ENCODE data around the gene AFG3L2.

DNA sequence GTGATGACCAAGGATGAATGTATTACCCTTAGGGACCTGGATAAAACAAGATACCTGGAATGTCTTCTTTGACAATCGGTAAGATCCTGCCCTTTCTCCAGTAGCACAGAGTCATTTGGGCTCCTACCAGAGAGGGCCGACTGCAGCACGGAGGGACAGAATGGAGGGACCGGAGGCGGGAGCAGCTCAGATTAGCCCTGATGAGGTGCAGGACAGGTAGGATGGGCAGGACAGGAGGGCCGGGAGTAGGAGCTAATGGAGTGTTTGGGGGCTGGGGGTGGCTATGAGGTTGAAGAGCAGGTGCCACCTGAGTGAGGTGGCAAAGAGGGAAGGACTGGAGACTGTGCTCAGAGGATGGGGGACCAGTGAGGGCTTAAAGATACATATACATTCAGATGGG, 20.8 kb upstream of the AFG3L2 start:
- TF ChIP-seq, protein P1, sequence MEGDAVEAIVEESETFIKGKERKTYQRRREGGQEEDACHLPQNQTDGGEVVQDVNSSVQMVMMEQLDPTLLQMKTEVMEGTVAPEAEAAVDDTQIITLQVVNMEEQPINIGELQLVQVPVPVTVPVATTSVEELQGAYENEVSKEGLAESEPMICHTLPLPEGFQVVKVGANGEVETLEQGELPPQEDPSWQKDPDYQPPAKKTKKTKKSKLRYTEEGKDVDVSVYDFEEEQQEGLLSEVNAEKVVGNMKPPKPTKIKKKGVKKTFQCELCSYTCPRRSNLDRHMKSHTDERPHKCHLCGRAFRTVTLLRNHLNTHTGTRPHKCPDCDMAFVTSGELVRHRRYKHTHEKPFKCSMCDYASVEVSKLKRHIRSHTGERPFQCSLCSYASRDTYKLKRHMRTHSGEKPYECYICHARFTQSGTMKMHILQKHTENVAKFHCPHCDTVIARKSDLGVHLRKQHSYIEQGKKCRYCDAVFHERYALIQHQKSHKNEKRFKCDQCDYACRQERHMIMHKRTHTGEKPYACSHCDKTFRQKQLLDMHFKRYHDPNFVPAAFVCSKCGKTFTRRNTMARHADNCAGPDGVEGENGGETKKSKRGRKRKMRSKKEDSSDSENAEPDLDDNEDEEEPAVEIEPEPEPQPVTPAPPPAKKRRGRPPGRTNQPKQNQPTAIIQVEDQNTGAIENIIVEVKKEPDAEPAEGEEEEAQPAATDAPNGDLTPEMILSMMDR (IDR thresholded peaks at IDR 0.05; ENCODE audit: low read depth, low read length, missing input control): no peak
- TF ChIP-seq EGR1 (IDR thresholded peaks at IDR 0.05; ENCODE audit: low read depth in 2 of 2) (no peak), SP1 (IDR thresholded peaks at IDR 0.05) (no peak), RAD21 (IDR thresholded peaks at IDR 0.05) (no peak), TAF1 (conservative IDR thresholded peaks at IDR 0.05) (no peak), YY1 (IDR thresholded peaks at IDR 0.05) (no peak), GABPA (IDR thresholded peaks at IDR 0.05 in 1 of 2, conservative IDR thresholded peaks at IDR 0.05 in 1 of 2) (no peak), JUND (IDR thresholded peaks at IDR 0.05) (no peak)
- TF ChIP-seq, protein P2, sequence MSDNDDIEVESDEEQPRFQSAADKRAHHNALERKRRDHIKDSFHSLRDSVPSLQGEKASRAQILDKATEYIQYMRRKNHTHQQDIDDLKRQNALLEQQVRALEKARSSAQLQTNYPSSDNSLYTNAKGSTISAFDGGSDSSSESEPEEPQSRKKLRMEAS (IDR thresholded peaks at IDR 0.05): no peak
- TF ChIP-seq, protein P3, sequence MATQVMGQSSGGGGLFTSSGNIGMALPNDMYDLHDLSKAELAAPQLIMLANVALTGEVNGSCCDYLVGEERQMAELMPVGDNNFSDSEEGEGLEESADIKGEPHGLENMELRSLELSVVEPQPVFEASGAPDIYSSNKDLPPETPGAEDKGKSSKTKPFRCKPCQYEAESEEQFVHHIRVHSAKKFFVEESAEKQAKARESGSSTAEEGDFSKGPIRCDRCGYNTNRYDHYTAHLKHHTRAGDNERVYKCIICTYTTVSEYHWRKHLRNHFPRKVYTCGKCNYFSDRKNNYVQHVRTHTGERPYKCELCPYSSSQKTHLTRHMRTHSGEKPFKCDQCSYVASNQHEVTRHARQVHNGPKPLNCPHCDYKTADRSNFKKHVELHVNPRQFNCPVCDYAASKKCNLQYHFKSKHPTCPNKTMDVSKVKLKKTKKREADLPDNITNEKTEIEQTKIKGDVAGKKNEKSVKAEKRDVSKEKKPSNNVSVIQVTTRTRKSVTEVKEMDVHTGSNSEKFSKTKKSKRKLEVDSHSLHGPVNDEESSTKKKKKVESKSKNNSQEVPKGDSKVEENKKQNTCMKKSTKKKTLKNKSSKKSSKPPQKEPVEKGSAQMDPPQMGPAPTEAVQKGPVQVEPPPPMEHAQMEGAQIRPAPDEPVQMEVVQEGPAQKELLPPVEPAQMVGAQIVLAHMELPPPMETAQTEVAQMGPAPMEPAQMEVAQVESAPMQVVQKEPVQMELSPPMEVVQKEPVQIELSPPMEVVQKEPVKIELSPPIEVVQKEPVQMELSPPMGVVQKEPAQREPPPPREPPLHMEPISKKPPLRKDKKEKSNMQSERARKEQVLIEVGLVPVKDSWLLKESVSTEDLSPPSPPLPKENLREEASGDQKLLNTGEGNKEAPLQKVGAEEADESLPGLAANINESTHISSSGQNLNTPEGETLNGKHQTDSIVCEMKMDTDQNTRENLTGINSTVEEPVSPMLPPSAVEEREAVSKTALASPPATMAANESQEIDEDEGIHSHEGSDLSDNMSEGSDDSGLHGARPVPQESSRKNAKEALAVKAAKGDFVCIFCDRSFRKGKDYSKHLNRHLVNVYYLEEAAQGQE (IDR thresholded peaks at IDR 0.05): no peak
- TF ChIP-seq, protein P4, sequence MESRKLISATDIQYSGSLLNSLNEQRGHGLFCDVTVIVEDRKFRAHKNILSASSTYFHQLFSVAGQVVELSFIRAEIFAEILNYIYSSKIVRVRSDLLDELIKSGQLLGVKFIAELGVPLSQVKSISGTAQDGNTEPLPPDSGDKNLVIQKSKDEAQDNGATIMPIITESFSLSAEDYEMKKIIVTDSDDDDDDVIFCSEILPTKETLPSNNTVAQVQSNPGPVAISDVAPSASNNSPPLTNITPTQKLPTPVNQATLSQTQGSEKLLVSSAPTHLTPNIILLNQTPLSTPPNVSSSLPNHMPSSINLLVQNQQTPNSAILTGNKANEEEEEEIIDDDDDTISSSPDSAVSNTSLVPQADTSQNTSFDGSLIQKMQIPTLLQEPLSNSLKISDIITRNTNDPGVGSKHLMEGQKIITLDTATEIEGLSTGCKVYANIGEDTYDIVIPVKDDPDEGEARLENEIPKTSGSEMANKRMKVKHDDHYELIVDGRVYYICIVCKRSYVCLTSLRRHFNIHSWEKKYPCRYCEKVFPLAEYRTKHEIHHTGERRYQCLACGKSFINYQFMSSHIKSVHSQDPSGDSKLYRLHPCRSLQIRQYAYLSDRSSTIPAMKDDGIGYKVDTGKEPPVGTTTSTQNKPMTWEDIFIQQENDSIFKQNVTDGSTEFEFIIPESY (IDR thresholded peaks at IDR 0.05): no peak
